Activated CD4-positive, alpha-beta T cell treated with anti-CD3 and anti-CD28 coated beads, Interleukin-10, Interleukin-2, amounts not matched to agents 100 ng/mL and 50 ng/mL, durations not matched to agents 16 hours and 8 hours (primary cell): ENCODE data around the gene NELFA.

ENCODE experiments used
- DNase-seq: peaks from one replicate; pipeline ENCODE4 v3.0.0-alpha.2; 2020

NELFA gene

GRCh38 chr4:1981251-1982058 is 27.3 kb downstream of the NELFA start:
- DNase-seq = no peak

- no peak for DNase-seq
Observed at GRCh38 chr4:1980561-1981041, 28.2 kb downstream of the NELFA start.

GRCh38 chr4:1979477-1980196 is 29.1 kb downstream of the NELFA start:
- DNase-seq = no peak

GRCh38 chr4:1978741-1979476 is 29.9 kb downstream of the NELFA start:
- DNase-seq = no peak

GRCh38 chr4:1978226-1978625 is 30.5 kb downstream of the NELFA start:
- no peak for DNase-seq

- DNase-seq = no peak
Observed at GRCh38 chr4:1976416-1977352, 32.1 kb downstream of the NELFA start.

- DNase-seq = no peak
Observed at GRCh38 chr4:1975880-1976279, 32.9 kb downstream of the NELFA start.

- no peak for DNase-seq
Observed at GRCh38 chr4:1975391-1975801, 33.4 kb downstream of the NELFA start.

- no peak for DNase-seq
Observed at GRCh38 chr4:1974840-1975239, 33.9 kb downstream of the NELFA start.

GRCh38 chr4:1973661-1974060 is 35.1 kb downstream of the NELFA start:
- DNase-seq = no peak

GRCh38 chr4:1973218-1973617 is 35.6 kb downstream of the NELFA start:
- no peak for DNase-seq

GRCh38 chr4:1972414-1972813 is 36.4 kb downstream of the NELFA start:
- no peak for DNase-seq

- DNase-seq = no peak
Observed at GRCh38 chr4:1971456-1972200, 37.1 kb downstream of the NELFA start.

GRCh38 chr4:1970926-1971325 is 37.8 kb downstream of the NELFA start:
- DNase-seq = no peak

- no peak for DNase-seq
Observed at GRCh38 chr4:1969928-1970723, 38.6 kb downstream of the NELFA start.

GRCh38 chr4:1968686-1969295 is 40.0 kb downstream of the NELFA start:
- DNase-seq = no peak

- no peak for DNase-seq
Observed at GRCh38 chr4:1967512-1968149, 41.1 kb downstream of the NELFA start.

- DNase-seq = no peak
Observed at GRCh38 chr4:1964971-1965370, 43.8 kb downstream of the NELFA start.

GRCh38 chr4:1964443-1964842 is 44.3 kb downstream of the NELFA start:
- DNase-seq = no peak

- DNase-seq = no peak
Observed at GRCh38 chr4:1962980-1963379, 45.8 kb downstream of the NELFA start.
